GM21723 (cell line): ENCODE measurements around the gene IGF1R.
A peak's percentile ranks its signal among the peaks of the same experiment; 100 is the strongest.

Source experiments
- ATAC-seq: cut with Tn5 transposase; IDR thresholded peaks from one replicate; pipeline ENCODE4 v1.9.1; 2021; ENCODE audit warnings: mild to moderate bottlenecking, moderate library complexity; ENCODE audit not compliant: unreplicated experiment

Gene IGF1R

GRCh38 chr15:98876451-98877369, 228.4 kb downstream of the IGF1R start:
- ATAC-seq: no peak

GRCh38 chr15:98878172-98878571, 229.8 kb downstream of the IGF1R start:
- ATAC-seq: no peak

- ATAC-seq: no peak
These were observed 230.5 kb downstream of the IGF1R start for GRCh38 chr15:98878862-98879261.

GRCh38 chr15:98881526-98882520, 233.5 kb downstream of the IGF1R start:
- peak; percentile 83 for ATAC-seq

GRCh38 chr15:98883478-98883877, 235.1 kb downstream of the IGF1R start:
- no peak for ATAC-seq

- no peak for ATAC-seq
These were observed 236.6 kb downstream of the IGF1R start for GRCh38 chr15:98884894-98885293.

- no peak for ATAC-seq
These were observed 239.6 kb downstream of the IGF1R start for GRCh38 chr15:98887976-98888375.

- ATAC-seq: no peak
These were observed 240.6 kb downstream of the IGF1R start for GRCh38 chr15:98888820-98889479.

GRCh38 chr15:98889930-98890695, 241.8 kb downstream of the IGF1R start:
- no peak for ATAC-seq

- ATAC-seq: no peak
These were observed 243.0 kb downstream of the IGF1R start for GRCh38 chr15:98891301-98891700.

- ATAC-seq: no peak
These were observed 245.1 kb downstream of the IGF1R start for GRCh38 chr15:98893401-98893800.

- no peak for ATAC-seq
These were observed 246.0 kb downstream of the IGF1R start for GRCh38 chr15:98894312-98894711.

- ATAC-seq: no peak
These were observed 247.8 kb downstream of the IGF1R start for GRCh38 chr15:98896002-98896721.

GRCh38 chr15:98896802-98897732, 248.7 kb downstream of the IGF1R start:
- ATAC-seq: no peak

GRCh38 chr15:98898122-98898521, 249.8 kb downstream of the IGF1R start:
- no peak for ATAC-seq

GRCh38 chr15:98899272-98900021, 251.1 kb downstream of the IGF1R start:
- no peak for ATAC-seq

GRCh38 chr15:98900356-98900755, 252.0 kb downstream of the IGF1R start:
- ATAC-seq: no peak
